HG02870 (cell line): ENCODE data around the gene ZKSCAN5.
"Not testable (repeated sequence)": the region's sequence is repeated elsewhere in the genome, so short reads cannot be mapped to it uniquely, and the experiment has no call there.

Source experiments
- ATAC-seq: cut with Tn5 transposase; IDR thresholded peaks from one replicate; pipeline ENCODE4 v1.9.1; 2021; ENCODE audit warnings: mild to moderate bottlenecking, moderate library complexity; ENCODE audit not compliant: unreplicated experiment

ZKSCAN5 gene

DNA sequence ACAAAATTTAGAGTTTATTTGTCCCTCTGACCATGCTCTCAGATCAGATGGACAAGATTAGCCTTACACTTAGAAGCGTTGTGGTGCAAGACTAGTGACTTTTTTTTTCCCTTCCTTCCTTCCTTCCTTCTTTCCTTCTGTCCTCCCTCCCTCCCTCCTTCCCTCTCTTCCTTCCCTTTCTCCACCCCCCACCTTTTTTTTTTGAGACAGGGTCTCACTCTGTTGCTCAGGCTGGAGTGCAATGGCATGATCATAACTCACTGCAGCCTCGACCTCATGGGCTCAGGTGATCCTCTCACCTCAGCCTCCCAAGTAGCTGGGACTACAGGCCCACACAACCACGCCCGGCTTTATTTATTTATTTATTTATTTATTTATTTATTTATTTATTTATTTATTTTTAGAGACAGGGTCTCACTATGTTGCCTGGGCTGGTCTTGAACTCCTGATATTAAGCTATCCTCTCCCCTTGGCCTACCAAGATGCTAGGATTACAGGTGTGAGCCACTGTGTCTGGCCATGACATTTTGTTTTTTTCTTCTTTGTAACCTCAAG lies 76.4 kb downstream of the ZKSCAN5 start:
- ATAC-seq: not testable (repeated sequence)
